Thyroid gland (tissue), 4 donors: ENCODE measurements around the gene GJB5.

Source experiments
- POLR2A ChIP-seq, 2 donors: fragments of 450-650 bp; IDR thresholded peaks; one replicate each; pipeline ENCODE4 v1.6.1; 2017; ENCODE audit warnings: antibody characterized with exemption in 2 of 2, mild to moderate bottlenecking in 2 of 2, moderate library complexity in 1 of 2
- TF ChIP-seq, protein P1 (sequence below), 6 experiments: fragments of 200-600 bp in 3 of 6; fragments of 450-650 bp in 3 of 6; sonication (generic) in 3 of 6; IDR thresholded peaks; one replicate each; pipeline ENCODE4 v1.5.1; 2016 to 2019; ENCODE audit warnings: antibody characterized with exemption in 6 of 6, mild to moderate bottlenecking in 2 of 6, inconsistent platforms in 1 of 6, moderate library complexity in 1 of 6

DNA sequence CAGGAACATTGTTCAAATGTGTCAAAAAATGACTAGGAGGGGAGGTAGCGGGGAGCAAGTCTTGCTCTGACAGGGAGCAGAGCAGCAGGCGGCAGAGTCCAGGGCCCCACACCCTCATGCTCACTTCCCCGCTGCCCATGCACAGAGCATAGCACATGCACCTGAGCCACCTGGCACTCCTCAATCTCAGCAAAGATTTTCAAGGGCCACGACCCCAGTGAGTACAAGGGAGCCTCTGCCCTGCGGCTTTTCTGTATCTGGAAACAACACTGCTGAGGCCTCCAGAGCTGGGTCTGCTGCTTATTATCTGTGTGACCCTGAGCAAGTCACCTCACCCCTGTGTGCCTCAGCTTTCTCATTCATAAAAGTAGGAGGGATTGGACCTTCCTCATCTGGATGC is 25.1 kb downstream of the GJB5 start:
- TF ChIP-seq, protein P1, sequence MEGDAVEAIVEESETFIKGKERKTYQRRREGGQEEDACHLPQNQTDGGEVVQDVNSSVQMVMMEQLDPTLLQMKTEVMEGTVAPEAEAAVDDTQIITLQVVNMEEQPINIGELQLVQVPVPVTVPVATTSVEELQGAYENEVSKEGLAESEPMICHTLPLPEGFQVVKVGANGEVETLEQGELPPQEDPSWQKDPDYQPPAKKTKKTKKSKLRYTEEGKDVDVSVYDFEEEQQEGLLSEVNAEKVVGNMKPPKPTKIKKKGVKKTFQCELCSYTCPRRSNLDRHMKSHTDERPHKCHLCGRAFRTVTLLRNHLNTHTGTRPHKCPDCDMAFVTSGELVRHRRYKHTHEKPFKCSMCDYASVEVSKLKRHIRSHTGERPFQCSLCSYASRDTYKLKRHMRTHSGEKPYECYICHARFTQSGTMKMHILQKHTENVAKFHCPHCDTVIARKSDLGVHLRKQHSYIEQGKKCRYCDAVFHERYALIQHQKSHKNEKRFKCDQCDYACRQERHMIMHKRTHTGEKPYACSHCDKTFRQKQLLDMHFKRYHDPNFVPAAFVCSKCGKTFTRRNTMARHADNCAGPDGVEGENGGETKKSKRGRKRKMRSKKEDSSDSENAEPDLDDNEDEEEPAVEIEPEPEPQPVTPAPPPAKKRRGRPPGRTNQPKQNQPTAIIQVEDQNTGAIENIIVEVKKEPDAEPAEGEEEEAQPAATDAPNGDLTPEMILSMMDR (IDR thresholded peaks at IDR 0.05): no peak
- no peak for TF ChIP-seq POLR2A (IDR thresholded peaks at IDR 0.05)
